K562 (cell line): Measurements from ENCODE around the gene PPRC1. TPM values are rescaled to one million over a fixed set of nuclear protein-coding genes. Genes with fewer than 3 reads are reported as not detected.

Experiments used
- ARID1B ChIP-seq: fragments of 450-650 bp; IDR thresholded peaks from 2 replicates; pipeline ENCODE4 v1.6.1; 2016; ENCODE audit warnings: antibody characterized with exemption, mild to moderate bottlenecking, inconsistent platforms
- ASH1L ChIP-seq: fragments of 450-650 bp; IDR thresholded peaks from 2 replicates; pipeline ENCODE4 v1.6.1; 2018; ENCODE audit warnings: borderline replicate concordance, mild to moderate bottlenecking, low read depth; ENCODE audit not compliant: partially characterized antibody
- C11orf30 ChIP-seq: fragments of 450-650 bp; IDR thresholded peaks from 2 replicates; pipeline ENCODE4 v1.6.1; 2016; ENCODE audit warnings: low read depth, mild to moderate bottlenecking
- EHMT2 ChIP-seq: fragments of 450-650 bp; IDR thresholded peaks from 2 replicates; pipeline ENCODE4 v1.6.1; 2018; ENCODE audit warnings: antibody characterized with exemption
- ETV6 ChIP-seq, 3 experiments: fragments of 150-350 bp in 1 of 3; sonication (generic) in 1 of 3; formaldehyde crosslinking in 1 of 3; IDR thresholded peaks; 2 replicates each; pipeline versions ENCODE4 v1.6.1 to v1.8.0; 2014 to 2022; ENCODE audit warnings: borderline replicate concordance in 2 of 3, low read depth in 2 of 3, antibody characterized with exemption in 1 of 3, low read length in 1 of 3, mild to moderate bottlenecking in 1 of 3, missing genetic modification reagents in 1 of 3
- FOXJ2 ChIP-seq: fragments of 200-800 bp; sonication (Bioruptor generic); IDR thresholded peaks from 2 replicates; pipeline ENCODE4 v1.6.1; 2016; ENCODE audit warnings: missing genetic modification characterization, missing compliant biosample characterization
- MTA2 ChIP-seq: fragments of 450-650 bp; IDR thresholded peaks from 2 replicates; pipeline ENCODE4 v1.6.1; 2016; ENCODE audit warnings: low read depth
- PCBP2 ChIP-seq: fragments of 200-400 bp; formaldehyde crosslinking; IDR thresholded peaks from 2 replicates; pipeline ENCODE4 v1.6.1; 2018; ENCODE audit warnings: low read length, low read depth, mild to moderate bottlenecking, moderate library complexity; ENCODE audit not compliant: poor library complexity, severe bottlenecking
- TAL1 ChIP-seq: fragments of 450-650 bp; IDR thresholded peaks from 2 replicates; pipeline ENCODE4 v1.6.1; 2016; ENCODE audit warnings: mild to moderate bottlenecking
- XRCC4 ChIP-seq: IDR thresholded peaks from one replicate; pipeline ENCODE4 v1.6.1; 2011; ENCODE audit not compliant: insufficient read depth, insufficient read length; ENCODE audit errors: extremely low read depth
- ZNF12 ChIP-seq: sonication (generic); formaldehyde crosslinking; IDR thresholded peaks from 2 replicates; pipeline ENCODE4 v1.4.0; 2020; ENCODE audit warnings: mild to moderate bottlenecking, missing genetic modification reagents
- ZNF184 ChIP-seq: sonication (generic); formaldehyde crosslinking; IDR thresholded peaks from 2 replicates; pipeline ENCODE4 v1.5.0; 2020; ENCODE audit warnings: missing genetic modification reagents
- ZNF274 ChIP-seq: IDR thresholded peaks from 2 replicates; pipeline ENCODE4 v1.6.1; 2011; ENCODE audit warnings: low read depth, mild to moderate bottlenecking, low read length, moderate library complexity, borderline replicate concordance
- ZNF316 ChIP-seq: fragments of 450-650 bp; IDR thresholded peaks from 2 replicates; pipeline ENCODE4 v1.6.1; 2016
- ZNF384 ChIP-seq: IDR thresholded peaks from 2 replicates; pipeline ENCODE4 v1.6.1; 2012; ENCODE audit warnings: low read depth, low read length, improper control_type of control experiment
- ZNF780A ChIP-seq: fragments of 250-450 bp; sonication (Bioruptor Pico); IDR thresholded peaks from 2 replicates; pipeline ENCODE4 v1.5.0; 2021; ENCODE audit warnings: mild to moderate bottlenecking
- polyA plus RNA-seq, 8 experiments: library from polyadenylated mRNA; depleted of rRNA in 4 of 8; stranded (reverse) in 5 of 8; unstranded in 3 of 8; fragments of >200 nt; fragmentation: Nextera tagmentation in 2 of 8; fragmentation: Illumina TruSeq in 1 of 8; extraction: Ambion mirVana in 2 of 8; extraction: Trizol in 1 of 8; gene quantifications; 2 replicates each; pipeline versions ENCODE4 v1.2.1 to v1.2.3, GENCODE V29; 2011 to 2014; ENCODE audit warnings: inconsistent platforms in 1 of 8, missing spikeins in 1 of 8
- total RNA-seq, 7 experiments: library from RNA; depleted of rRNA in 6 of 7; stranded (reverse); fragments of >200 nt in 6 of 7; fragmentation: Illumina TruSeq in 2 of 7; extraction: Trizol in 2 of 7; gene quantifications; 2 replicates each; pipeline versions ENCODE4 v1.2.1 to v1.2.3, GENCODE V29; 2011 to 2021; ENCODE audit warnings: low replicate concordance in 1 of 7
- TF ChIP-seq, protein P1 (sequence below): IDR thresholded peaks from 2 replicates; pipeline ENCODE4 v1.6.1; 2011; ENCODE audit warnings: borderline replicate concordance, low read depth, mild to moderate bottlenecking, moderate library complexity, low read length; ENCODE audit not compliant: insufficient read depth, poor library complexity, severe bottlenecking
- TF ChIP-seq, protein P2 (sequence below): fragments of 250-450 bp; sonication (Bioruptor Pico); IDR thresholded peaks from 2 replicates; pipeline ENCODE4 v1.8.0; 2022; ENCODE audit warnings: inconsistent platforms
- TF ChIP-seq, protein P3 (sequence below), 2 experiments: fragments of 450-650 bp; IDR thresholded peaks; 2 replicates each; pipeline ENCODE4 v1.6.1; 2016
- TF ChIP-seq, protein P4 (sequence below): fragments of 450-650 bp; formaldehyde crosslinking; IDR thresholded peaks from 2 replicates; pipeline ENCODE4 v1.4.0; 2020; ENCODE audit warnings: mild to moderate bottlenecking
- TF ChIP-seq, protein P5 (sequence below): IDR thresholded peaks from 3 replicates; pipeline ENCODE4 v1.6.1; 2011; ENCODE audit warnings: borderline replicate concordance, mild to moderate bottlenecking; ENCODE audit not compliant: insufficient read length, insufficient read depth

The PPRC1 gene
- total and polyA plus RNA-seq, 9 of the 15 experiments (the other 6 are each of a cell fraction or from before 2014, with no cell fraction given): 8.5 to 47.1 (median 16.2) TPM

DNA sequence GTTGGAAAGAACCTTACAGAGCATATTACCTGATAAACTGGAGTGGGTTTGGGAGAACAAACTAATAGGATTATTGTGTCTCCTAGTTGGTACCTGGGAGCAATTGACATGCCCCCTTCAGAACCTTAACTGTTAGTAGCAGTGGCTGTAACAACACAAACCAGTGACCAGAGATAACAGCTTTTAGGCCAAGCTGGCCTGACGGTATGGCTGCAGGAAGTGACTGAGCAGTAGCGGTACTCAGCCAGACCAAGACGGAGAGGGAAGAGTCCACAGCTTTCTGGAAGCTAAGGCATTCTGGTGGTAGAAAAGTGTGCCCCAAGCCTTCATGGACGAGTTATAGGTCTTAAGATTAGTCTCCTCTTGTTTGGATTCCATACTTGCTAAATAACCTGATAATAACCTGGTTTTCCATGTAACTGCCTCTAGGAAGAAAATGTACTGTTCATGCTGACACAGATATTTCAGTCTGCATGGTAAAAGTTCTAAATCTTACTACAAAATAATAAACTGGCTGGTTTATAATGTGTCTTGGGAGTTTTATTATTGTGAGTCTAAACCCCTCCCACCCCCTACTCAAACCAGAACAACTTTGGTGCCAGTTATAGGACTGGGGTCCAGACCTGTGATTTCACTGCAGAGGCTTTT is 30.6 kb downstream of the PPRC1 start (continued):
- no peak for TF ChIP-seq ZNF274
- no peak for TF ChIP-seq XRCC4
- TF ChIP-seq ZNF384: no peak
- TF ChIP-seq MTA2: peak; percentile 24; the same call in 1 of the 2 replicates
- TF ChIP-seq, protein P1, sequence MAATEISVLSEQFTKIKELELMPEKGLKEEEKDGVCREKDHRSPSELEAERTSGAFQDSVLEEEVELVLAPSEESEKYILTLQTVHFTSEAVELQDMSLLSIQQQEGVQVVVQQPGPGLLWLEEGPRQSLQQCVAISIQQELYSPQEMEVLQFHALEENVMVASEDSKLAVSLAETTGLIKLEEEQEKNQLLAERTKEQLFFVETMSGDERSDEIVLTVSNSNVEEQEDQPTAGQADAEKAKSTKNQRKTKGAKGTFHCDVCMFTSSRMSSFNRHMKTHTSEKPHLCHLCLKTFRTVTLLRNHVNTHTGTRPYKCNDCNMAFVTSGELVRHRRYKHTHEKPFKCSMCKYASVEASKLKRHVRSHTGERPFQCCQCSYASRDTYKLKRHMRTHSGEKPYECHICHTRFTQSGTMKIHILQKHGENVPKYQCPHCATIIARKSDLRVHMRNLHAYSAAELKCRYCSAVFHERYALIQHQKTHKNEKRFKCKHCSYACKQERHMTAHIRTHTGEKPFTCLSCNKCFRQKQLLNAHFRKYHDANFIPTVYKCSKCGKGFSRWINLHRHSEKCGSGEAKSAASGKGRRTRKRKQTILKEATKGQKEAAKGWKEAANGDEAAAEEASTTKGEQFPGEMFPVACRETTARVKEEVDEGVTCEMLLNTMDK: no peak
- TF ChIP-seq, protein P2, sequence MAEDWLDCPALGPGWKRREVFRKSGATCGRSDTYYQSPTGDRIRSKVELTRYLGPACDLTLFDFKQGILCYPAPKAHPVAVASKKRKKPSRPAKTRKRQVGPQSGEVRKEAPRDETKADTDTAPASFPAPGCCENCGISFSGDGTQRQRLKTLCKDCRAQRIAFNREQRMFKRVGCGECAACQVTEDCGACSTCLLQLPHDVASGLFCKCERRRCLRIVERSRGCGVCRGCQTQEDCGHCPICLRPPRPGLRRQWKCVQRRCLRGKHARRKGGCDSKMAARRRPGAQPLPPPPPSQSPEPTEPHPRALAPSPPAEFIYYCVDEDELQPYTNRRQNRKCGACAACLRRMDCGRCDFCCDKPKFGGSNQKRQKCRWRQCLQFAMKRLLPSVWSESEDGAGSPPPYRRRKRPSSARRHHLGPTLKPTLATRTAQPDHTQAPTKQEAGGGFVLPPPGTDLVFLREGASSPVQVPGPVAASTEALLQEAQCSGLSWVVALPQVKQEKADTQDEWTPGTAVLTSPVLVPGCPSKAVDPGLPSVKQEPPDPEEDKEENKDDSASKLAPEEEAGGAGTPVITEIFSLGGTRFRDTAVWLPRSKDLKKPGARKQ: no peak
- no peak for TF ChIP-seq PCBP2
- no peak for TF ChIP-seq EHMT2
- TF ChIP-seq ZNF316: peak; percentile 53
- peak; percentile 55 for TF ChIP-seq C11orf30
- TF ChIP-seq, protein P3, sequence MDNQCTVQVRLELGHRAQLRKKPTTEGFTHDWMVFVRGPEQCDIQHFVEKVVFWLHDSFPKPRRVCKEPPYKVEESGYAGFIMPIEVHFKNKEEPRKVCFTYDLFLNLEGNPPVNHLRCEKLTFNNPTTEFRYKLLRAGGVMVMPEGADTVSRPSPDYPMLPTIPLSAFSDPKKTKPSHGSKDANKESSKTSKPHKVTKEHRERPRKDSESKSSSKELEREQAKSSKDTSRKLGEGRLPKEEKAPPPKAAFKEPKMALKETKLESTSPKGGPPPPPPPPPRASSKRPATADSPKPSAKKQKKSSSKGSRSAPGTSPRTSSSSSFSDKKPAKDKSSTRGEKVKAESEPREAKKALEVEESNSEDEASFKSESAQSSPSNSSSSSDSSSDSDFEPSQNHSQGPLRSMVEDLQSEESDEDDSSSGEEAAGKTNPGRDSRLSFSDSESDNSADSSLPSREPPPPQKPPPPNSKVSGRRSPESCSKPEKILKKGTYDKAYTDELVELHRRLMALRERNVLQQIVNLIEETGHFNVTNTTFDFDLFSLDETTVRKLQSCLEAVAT (IDR thresholded peaks at IDR 0.05): no peak
- TF ChIP-seq ZNF12 (CRISPR knock-in tag): 0 out of 2 replicates have a peak, but pooled peaks have one; percentile 68
- TF ChIP-seq FOXJ2 (tag): no peak
- no peak for TF ChIP-seq ZNF780A (CRISPR knock-in tag)
- no peak for TF ChIP-seq ASH1L
- TF ChIP-seq, protein P4, sequence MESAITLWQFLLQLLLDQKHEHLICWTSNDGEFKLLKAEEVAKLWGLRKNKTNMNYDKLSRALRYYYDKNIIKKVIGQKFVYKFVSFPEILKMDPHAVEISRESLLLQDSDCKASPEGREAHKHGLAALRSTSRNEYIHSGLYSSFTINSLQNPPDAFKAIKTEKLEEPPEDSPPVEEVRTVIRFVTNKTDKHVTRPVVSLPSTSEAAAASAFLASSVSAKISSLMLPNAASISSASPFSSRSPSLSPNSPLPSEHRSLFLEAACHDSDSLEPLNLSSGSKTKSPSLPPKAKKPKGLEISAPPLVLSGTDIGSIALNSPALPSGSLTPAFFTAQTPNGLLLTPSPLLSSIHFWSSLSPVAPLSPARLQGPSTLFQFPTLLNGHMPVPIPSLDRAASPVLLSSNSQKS (CRISPR knock-in tag): no peak
- TF ChIP-seq ETV6 (IDR thresholded peaks at IDR 0.05; ENCODE audit: borderline replicate concordance in 1 of 2, low read depth in 2 of 2, low read length in 1 of 2): no peak
- no peak for TF ChIP-seq ETV6 (CRISPR knock-in tag; IDR thresholded peaks at IDR 0.05; ENCODE audit: borderline replicate concordance)
- peak; percentile 61 for TF ChIP-seq ARID1B
- TF ChIP-seq, protein P5, sequence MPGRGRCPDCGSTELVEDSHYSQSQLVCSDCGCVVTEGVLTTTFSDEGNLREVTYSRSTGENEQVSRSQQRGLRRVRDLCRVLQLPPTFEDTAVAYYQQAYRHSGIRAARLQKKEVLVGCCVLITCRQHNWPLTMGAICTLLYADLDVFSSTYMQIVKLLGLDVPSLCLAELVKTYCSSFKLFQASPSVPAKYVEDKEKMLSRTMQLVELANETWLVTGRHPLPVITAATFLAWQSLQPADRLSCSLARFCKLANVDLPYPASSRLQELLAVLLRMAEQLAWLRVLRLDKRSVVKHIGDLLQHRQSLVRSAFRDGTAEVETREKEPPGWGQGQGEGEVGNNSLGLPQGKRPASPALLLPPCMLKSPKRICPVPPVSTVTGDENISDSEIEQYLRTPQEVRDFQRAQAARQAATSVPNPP: no peak
- TF ChIP-seq TAL1: peak; percentile 47; the same call in 1 of the 2 replicates
- no peak for TF ChIP-seq ZNF184 (CRISPR knock-in tag)
